IPS-11a (cell line): Measurements from ENCODE around the gene TOLLIP.
A peak's percentile ranks its signal among the peaks of the same experiment; 100 is the strongest.
"Not testable (repeated sequence)": the region's sequence is repeated elsewhere in the genome, so short reads cannot be mapped to it uniquely, and the experiment has no call there.

Experiments used
- H3K4me3 ChIP-seq: one replicate; pipeline ENCODE4 v1.5.1; 2013; ENCODE audit warnings: low read depth, low read length, control low read depth

Gene TOLLIP

DNA sequence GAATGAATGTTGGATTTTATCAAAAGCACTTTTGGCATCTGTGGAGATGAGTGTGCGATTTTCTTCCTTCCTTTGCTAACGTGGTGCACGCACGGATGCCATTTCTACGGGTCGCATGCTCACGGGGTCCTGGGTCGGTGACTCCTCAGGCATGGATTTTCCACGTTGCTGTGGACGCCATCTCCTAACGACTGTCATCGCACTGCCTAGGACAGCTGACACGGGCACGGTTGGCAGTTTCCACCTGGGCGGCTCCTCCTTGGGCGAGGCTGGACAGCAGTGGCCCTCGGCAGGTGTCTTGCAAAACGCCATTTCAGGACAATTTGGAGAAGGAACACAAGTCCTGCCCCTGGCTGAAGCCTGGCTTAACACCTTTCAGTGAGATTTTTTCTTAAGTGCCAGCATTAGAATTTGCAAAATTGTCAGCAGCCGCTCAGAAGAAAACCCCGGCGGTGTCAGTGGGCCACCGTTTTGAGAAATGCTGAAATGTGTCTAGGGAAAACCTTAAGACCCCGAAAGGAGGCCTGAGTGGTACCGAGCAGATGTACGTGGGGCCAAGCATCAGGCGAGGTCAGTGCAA, 34.7 kb upstream of the TOLLIP start:
- H3K4me3 ChIP-seq, result no peak overlapping the region

DNA sequence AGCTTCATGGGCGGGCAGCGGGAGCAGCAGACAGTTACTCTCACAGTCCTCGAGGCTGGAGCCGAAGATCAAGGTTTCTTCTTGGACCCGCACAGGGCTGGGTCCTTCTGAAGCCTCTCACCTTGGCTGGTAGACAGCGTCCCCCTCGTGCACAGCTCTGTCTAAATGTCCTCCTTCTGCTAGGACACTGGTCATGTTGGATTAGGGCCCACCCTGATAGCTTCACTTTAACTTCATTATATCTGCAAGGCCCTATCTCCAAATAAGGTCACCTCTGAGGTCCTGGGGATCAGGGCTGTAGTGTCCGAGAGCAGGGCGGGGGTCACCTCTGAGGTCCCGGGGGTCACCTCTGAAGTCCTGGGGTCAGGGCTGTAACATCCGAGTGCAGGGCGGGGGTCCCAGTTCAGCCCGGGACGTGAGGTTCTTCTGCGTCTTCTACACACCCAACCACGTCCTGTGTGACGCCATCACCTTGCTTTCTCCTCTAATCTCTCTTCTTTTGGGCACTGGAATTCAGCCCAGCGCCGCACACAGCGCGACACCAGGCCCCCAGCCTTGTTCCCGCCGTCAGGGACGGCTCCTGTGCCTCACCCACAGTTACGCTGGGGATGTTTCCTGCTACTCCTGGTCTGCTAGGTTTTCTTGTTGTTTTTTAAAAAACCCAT, 34.1 kb upstream of the TOLLIP start:
- H3K4me3 ChIP-seq, result no peak overlapping the region

DNA sequence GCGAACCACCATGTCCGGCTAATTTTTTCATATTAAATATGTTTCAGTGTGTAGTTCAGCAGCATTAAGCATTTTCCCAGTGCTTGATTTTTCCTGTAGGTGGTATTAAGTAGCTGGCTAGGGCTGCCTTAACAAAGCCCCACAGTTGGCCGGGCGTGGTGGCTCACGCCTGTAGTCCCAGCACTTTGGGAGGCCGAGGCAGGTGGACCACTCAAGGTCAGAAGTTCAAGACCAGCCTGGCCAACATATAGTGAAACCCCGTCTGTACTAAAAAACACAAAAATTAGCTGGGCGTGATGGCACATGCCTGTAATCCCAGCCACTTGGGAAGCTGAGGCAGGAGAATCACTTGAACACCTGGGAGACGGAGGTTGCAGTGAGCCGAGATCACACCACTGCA, 33.5 kb upstream of the TOLLIP start:
- no peak overlapping the region for H3K4me3 ChIP-seq

DNA sequence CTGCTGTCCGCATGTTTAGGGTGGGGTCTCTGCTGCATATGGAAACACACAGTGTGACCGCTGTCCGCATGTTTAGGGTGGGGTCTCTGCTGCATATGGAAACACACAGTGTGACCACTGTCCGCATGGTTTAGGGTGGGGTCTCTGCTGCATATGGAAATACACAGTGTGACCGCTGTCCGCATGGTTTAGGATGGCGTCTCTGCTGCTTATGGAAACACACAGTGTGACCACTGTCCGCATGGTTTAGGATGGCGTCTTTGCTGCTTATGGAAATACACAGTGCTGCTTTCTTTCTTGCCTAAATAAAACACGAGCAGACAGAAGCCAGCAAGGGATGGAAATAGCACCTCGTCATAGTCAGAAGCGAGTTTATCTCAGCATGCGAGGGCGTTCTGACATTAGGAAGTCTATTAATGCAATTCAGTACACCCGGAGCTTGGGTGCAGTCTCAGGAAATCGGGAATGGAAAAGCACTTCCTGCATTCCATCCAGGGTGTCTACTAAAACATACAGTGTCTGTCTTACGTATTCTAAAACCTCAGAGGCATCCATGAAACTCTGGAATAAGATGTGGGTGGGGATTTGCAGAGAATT, 32.6 kb upstream of the TOLLIP start:
- H3K4me3 ChIP-seq, result no peak overlapping the region

DNA sequence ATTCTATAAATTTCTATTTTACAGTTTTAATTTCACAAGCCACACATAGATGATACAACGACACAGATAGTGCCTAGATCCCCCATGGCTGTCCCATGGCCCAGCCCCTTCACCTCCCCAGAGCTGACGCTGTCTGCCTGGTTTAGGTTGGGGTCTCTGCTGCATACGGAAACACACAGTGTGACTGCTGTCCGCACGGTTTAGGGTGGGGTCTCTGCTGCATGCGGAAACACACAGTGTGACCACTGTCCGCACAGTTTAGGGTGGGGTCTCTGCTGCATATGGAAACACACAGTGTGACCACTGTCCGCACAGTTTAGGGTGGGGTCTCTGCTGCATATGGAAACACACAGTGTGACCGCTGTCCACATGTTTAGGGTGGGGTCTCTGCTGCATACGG, 31.8 kb upstream of the TOLLIP start:
- not testable (repeated sequence) for H3K4me3 ChIP-seq

DNA sequence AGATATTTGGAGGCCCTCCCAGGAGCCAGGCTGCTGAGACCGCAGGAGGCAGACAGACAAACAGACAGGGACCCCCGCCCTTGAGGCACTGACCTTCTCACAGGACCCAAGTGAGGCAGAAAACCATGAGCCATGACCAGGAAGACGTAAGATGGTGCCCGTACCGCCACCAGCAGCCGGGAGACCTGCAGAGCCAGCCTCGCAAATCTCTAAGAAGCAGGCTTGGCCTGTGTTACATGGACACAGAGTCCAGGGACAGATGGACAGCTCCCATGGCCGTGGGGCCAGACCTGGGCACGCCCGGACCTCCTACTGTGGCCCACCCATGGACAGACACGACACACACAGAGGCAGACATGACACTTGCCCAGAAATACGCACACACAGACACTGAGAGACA, 30.7 kb upstream of the TOLLIP start:
- H3K4me3 ChIP-seq, result no peak overlapping the region

DNA sequence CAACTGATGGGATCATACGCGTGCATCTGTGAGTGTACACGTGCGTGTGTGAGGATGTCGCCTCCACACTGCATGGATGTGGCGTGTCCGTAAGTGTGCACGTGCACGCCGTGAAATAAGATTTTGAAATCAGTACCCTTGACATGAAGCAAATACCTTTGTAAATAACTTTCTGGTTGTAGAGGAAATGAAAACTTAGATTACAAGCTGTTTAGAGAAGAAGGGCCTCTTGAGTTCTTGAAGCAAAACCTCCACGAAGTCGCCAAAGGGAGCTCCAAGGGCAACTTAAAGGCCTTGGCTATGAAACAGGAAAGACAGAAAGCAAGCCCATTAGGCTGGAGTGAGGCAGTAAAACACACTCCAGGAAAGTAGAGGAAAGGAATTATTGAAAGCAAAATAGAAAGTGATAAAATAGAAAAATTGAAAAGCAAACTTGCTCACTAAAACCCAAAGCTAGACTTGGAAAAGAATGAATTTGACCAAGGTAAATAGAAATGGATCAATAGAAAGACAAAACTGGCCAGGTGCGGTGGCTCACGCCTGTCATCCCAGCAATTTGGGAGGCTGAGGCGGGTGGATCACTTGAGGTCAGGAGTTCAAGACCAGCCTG, 29.7 kb upstream of the TOLLIP start:
- H3K4me3 ChIP-seq, result no peak overlapping the region

DNA sequence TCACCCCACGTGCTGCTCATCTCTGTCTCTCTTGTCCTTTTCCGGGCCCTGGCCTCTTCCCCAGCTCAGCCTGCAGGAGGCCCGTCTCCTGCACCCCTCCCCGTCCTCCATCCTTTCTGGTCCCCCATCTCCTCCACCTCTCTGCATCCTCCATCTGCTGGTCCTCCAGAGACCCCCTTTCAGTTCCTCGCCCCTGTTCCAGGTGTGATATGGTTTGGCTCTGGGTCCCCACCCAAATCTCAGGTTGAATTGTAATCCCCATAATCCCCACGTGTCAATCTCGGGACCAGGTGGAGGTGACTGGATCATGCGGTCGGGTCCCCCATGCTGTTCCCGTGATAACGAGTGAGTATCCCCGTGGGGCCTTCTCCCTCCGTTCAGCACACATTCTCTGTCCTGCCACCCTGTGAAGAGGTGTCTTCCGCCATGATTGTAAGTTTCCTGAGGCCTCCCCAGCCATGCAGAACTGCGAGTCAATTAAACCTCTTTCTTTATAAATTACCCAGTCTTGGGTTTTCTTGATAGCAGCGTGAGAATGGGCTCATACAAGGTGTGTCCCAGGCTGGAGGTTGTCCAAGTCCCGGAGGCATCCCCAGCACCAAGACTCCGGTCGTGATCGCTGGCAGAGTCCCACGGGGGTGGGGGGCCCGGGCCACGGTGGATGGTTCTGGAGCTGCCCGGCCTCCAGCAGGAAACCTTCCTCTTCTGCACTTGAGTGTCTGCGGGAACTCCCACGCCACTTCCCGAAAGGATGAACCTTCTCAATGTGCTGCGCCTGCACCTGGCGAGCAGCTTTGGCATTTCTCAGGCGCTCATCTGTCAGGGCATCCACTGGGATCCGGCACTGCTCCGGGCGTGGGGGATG, 29.0 kb upstream of the TOLLIP start:
- no peak overlapping the region for H3K4me3 ChIP-seq

DNA sequence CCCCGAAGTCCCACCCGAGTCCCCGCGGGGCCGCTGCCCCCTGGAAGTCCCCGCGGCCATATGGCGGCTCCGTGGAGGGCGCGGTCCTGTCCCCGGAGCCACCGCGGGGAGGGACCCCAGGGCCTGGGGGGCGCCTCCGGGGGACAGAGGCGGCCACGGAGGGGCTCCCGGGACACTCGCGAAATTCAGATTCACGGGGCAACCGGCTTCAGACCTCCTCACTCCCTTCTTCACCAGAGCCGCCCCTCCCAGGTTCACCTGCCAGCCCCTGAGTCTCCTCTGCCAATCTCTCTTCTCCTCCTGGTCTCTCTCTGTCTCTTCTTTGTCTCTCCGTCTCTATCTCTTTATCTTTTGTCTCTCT, 28.2 kb upstream of the TOLLIP start:
- peak overlapping the region; percentile 6 for H3K4me3 ChIP-seq

DNA sequence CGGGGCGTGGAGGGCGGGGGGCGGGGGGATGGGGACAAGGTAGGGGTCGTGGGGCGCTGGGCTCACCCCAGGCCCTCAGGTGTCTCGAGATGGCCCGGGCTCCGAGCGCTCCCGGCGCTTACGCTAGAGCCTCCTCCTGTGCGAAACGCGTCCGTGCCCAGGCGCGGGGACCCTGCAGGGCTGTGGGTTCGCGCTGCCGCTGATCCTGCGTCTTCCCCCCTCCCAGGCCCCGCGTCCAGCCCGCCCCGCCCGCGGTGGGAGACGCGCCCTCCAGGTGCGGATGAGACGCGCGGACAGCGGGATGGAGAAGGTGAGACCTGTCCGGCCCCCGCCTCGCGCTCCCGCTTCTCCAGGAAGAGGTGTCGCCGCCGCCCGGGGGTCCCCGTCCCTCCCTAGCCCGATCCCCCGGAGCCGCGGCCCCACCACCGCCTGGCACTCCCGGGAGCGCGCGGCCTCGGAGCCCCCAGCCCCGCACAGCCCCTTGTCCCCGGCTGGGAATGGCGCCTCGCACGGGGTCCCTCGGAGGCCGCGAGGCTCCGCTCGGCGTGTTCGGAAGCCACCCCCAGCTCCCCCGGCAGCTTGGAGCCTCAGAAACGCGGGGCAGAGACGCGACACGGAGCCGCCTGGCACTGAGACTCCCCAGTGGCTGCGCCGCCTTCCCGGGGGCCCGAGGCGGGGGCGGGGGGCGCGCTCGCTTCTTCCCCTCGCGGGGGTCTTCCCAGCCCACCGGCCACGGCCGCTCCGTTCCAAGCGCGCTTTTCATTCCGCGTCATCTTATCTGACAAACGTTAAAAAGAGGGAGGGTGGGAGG, 27.6 kb upstream of the TOLLIP start:
- H3K4me3 ChIP-seq, result peak overlapping the region; percentile 24

DNA sequence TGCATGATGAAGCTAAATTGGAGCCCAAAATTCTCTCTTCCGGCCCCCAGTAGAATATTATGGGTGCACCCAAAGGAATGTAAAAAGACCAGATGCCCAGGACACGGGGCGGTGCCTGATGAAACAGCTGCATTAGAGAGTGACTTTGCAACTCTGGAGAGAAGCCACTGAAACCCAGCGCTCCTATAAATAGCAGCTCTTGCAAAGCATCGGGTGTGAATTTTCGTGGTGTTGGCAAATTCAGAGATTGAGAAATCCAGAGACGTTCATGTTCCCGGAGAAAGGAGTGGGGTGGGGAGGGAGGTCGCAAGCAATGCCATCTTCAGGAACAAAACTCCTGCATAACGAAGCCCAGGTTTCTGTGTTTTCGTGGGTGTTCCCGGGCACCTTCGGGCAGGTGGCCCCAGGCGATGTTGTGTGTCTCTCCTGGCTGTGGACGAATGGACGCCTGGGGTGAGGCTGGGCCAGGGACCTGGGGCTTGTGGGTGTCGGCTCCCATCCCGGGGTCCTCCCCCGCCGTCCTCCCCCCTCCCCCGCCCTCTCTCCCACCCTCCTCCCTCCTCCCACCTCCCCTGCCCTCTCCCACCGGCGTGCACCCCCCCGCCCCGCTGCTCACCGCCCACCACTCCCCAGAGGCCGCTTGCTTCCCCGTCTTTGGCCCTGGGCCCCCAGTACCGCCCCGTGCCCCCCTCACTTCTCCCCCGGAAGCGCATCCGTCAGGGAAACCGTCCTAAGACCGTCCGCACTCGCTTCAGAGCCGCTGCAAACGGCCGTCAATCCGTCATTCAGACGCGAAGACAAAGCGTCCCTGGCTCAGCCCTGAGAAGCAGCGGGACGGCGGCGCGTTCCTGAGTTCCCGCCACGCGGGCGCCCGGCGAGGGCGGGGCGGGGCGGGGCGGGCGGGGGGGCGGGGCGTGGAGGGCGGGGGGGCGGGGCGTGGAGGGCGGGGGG, 26.7 kb upstream of the TOLLIP start:
- peak overlapping the region; percentile 37 for H3K4me3 ChIP-seq

DNA sequence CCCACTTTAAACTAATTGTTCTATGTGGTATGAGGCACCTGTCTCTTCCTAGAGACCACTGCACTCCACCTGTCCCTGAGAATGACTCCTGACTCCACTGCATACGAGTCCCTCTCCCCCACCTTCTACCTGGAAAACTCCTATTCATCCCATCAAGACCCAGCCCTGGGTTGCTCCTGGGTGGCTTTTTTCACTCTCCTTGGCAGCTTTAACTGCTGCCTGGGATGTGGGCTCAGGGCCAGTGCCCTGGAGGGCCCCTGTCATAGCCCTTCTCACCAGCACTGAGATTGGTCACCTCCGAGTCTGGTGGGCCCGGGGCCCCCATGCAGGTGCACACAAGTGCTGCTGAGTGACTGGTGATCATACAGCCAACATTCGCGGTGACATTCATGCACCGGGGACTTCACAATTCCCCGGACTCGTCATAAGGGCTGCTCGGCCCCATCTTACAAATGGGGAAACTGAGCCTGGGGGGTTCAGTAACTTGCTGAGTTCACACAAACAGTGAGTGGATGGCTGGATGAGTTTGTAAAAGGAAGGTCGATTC, 25.9 kb upstream of the TOLLIP start:
- H3K4me3 ChIP-seq, result no peak overlapping the region

DNA sequence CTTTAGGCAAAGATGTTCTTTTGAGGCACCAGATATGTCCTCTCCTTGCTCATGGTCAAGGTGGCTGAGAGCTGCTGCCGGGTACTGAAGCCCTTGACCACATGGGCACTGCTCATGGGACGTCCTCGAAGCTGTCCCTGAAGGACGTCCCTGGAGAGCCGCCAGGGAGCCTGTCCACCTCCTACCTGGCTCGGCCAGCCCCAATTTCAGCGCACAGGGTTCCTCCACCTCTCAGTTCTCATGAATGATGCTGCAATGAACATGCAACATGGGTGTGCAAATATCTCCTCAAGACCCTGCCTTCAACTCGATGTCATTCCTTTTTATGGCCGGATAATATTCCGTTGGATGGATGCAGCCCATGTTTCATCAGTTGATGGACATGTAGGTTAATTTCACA, 24.4 kb upstream of the TOLLIP start:
- H3K4me3 ChIP-seq, result no peak overlapping the region

DNA sequence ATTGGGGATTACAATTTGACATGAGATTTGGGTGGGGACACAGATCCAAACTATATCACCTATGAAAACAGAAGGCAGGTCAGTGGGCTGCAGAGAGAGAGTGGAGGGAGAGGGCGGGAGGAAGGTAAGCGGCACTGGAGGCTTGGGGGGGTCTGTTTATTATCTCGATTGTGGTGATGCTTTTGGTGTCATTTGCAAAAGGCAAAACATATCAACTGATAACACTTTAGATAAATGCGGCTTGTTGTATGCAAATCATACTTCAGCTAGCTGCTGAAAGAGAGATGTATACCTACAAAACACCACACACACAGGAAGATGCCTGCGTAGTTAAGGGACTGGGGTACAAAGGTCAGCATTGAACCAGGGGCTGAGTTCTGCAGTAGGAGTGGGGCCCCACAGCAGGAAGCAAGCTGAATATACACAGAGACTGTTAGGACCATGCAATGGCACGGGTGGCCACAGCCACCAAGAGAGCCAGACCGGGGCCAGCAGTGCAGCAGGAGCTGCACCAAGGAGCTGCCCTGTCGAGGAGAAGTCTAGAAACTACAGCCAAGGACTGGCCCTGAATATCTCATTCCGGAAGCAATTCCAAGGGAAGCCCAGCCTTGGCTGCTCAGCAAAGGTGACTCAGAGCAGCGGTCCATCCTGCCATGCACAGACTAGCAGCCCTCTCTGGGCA, 23.8 kb upstream of the TOLLIP start:
- H3K4me3 ChIP-seq, result no peak overlapping the region

DNA sequence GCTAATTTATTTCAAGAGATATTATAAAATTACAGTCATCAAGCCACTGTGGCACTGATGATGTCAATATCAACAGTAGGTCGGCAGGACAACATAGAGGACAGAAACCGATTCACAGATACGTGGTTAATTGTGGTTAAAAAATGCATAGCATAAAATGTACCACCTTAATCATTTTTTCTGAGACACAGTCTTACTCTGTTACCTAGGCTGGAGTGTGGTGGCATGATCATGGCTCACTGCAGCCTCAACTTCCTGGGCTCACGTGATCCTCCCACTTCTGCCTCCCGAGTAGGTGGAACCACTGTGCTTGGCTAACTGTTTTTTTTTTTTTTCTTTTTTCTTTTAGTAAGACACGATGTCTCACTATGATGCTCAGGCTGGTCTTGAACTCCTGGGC, 21.0 kb upstream of the TOLLIP start:
- H3K4me3 ChIP-seq, result no peak overlapping the region

DNA sequence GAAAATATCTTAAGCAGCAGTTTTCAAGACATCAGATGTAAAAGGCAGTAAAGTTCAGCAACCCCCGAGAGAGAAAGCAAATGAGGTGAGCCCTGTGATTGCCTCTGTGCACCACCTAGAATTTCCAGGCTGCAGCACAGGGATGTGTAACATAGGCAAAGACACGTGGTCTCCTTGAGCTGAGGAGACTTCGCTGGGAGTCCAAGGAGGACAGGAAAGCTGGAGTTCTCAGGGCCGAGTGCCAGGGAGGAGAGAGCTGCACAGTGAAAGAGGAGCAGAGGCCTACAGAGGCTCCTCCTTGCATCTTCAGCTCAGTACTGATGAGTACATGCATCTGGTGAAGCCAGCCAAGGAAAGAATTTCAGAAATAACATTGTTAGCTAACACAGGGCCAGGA, 17.6 kb upstream of the TOLLIP start:
- H3K4me3 ChIP-seq, result no peak overlapping the region

DNA sequence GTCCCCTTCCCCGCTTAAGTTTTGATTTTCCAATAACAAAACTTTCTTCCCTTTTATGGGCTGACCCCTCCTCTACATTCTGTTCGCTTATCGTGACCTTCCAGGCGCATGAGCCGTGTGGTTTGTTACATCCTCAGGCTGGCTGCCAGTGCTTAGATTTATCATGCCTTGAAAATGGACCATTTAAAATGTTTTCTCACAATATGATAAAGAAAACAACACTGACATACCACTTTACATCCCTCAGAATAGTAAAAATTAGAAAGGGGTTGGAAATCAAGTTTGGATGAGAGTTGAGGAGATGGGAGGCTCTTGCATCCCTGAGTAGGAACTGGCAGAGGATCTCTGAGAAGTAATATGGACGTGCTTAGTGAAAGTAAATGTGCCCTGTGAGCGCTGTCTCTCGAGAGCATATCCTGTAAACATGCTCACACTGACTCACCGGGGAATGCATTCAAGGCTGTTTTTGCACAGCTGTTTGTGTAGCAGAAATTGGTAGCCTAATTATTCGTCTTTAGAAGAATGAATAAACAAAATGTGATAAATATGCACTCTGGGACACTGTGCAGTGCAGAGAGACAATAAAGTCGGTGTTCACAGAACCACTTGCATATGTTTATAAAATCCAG, 17.1 kb upstream of the TOLLIP start:
- H3K4me3 ChIP-seq, result no peak overlapping the region

DNA sequence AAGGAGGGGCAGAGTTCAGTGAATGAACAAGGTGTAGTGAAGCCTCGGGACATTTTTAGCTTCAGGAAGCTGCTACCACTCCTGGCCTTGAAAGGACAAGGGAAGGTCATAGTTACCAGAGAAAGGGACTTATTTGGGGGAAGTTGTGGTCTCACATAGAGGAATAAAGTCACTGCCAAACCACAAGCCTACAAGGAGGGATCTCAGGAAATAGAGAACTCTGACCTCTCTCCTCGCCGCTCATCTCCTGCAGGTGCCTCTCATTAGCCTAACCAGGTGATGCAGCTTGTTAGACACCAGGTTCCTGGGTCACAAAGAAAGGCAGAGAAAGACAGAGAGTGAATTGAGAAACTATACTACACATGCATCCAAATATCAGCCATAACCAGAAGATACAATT, 14.3 kb upstream of the TOLLIP start:
- H3K4me3 ChIP-seq, result no peak overlapping the region
